HG03095 (cell line): ENCODE data around the gene SIDT2.
"Not testable (repeated sequence)": the region's sequence is repeated elsewhere in the genome, so short reads cannot be mapped to it uniquely, and the experiment has no call there.

Source experiments
- ATAC-seq: cut with Tn5 transposase; IDR thresholded peaks from one replicate; pipeline ENCODE4 v1.9.1; 2021; ENCODE audit warnings: moderate library complexity; ENCODE audit not compliant: unreplicated experiment

Gene SIDT2

DNA sequence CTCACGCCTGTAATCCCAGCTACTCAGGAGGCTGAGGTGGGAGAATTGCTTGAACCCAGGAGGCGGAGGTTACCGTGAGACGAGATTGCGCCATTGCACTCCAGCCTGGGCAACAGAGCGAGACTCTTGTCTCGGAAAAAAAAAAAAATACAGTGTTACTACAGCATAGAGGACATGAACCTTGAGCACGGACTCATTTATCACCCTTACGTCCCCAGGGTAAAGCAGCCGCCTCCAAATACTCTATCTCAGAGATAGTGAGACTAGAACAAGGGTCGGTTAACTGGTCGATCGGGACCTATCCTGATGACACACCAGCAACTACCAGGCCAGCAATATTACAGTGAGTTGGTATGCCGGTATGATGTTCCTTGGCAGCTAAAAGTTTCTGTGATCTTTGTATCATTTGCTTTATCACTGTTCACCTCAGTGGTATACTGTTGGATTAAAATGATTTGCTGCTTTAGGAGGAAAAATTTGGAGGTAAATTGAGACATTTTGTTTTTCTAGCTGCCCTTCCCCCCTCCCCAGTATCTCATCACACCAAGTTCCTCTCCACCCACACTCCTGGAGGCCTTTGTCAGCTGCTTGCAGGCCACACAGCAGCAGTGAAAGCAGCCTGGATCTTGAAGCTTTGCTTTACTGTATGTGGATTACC is 7.0 kb upstream of the SIDT2 start:
- ATAC-seq, result no peak

DNA sequence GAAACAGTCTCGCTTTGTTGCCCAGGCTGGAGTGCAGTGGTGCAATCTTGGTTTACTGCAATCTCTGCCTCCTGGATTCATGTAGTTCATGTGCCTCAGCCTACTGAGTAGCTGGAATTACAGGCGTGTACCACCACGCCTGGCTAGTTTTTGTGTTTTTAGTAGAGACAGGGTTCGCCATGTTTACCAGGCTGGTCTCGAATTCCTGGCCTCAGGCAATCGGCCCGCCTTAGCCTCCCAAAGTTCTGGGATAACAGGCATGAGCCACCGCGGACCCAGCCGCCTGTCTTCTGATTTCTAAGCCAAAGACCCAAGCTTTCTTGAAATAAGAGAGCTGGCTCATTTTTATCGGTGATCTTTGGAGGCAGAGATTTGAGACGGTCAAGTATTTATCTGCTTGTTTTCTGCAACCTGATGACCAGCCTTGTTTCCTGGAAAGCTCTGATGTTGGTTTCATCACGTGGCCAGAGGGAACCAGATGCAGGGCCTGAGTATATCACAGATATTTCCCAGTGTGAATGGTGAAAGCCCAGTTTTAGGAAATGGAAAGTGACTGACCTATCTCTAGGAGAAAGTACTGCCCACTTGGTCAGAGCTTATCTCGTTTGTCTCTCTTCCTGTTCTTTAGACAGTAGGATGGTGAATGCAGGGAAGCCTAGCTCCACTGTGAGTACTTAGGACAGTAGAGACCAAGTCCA is 5.7 kb upstream of the SIDT2 start:
- no peak for ATAC-seq

DNA sequence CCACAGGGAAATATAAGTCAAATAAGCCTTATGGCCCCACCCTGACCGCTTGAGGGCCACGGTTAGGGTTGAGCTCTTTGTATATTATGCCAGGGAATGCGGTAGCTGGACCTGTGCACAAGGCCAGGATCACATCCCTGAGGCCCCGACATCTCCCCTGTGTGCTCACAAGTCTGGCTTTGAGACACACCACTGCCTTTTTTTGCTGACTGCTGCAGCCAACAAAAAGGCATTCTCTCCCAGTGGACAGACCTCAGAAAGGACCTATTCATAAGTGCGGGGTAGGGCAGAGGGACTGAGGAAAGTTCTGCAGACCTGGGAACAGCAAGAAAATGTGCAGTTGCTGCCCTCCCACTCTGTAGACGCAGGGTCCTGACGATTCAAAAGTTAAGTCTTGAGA is 3.4 kb upstream of the SIDT2 start:
- no peak for ATAC-seq

DNA sequence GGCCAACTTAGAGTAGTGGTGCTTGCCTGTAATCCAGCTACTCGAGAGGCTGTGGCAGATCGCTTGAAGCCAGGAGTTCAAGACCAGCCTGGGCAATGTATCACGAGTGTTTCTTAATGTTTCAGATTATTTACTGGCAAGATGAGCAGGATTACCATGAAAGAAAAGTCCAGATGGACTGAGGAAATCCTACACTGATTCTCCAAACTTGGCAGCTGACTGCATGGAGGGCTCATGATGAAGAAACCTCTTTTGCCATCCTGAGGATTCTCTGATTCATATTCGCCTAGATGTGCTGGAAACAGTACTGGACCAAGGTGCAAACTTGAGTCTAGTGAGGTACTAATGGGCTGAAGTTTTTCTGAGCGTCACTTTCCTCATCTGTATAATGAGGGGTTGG is 2.8 kb upstream of the SIDT2 start:
- no peak for ATAC-seq

DNA sequence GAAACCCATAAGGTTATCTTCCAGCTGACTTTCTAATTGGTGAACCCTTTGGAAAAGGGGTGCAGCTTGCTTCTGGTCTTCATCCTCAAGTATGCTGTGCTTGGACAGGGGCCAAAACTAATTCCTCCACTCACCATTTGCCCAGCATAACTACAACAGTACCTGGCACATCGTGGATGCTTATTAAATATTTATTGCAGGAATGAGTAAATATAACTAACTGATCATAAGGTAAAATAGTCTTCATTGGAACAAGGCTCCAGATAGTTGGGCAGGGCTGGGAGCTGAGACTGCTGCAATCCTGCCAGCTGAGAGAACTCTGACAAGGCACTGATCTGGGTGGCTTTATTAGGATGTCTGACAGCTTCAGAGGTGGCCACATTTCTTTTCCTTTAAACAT is 2.4 kb upstream of the SIDT2 start:
- no peak for ATAC-seq

DNA sequence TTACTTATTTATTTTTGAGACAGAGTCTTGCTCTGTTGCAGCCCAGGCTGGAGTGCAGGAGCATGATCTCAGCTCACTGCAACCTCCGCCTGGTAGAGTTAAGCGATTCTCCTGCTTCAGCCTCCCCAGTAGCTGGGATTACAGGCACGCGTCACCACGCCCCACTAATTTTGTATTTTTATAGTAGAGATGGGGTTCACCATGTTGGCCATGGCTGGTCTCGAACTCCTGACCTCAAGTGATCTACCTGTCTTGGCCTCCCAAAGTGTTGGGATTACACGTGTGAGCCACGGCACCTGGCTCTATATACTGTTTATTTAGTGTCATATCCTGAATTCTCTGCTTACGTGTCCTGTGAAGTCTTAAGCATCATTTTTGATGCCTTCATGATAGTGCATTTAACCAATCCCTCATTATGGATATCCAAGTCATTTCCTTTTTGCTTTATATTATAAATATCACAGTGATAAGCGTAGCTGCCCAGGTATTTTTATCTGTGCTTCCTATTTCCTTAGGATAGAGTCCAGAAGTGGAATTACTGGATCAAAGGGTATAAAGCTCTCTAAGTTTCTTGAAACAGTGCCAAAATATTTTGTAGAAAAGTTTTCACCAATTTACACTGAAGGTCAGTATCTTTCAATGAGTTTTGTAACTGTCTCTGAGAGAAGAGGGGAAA is 871 bp upstream of the SIDT2 start:
- no peak for ATAC-seq

DNA sequence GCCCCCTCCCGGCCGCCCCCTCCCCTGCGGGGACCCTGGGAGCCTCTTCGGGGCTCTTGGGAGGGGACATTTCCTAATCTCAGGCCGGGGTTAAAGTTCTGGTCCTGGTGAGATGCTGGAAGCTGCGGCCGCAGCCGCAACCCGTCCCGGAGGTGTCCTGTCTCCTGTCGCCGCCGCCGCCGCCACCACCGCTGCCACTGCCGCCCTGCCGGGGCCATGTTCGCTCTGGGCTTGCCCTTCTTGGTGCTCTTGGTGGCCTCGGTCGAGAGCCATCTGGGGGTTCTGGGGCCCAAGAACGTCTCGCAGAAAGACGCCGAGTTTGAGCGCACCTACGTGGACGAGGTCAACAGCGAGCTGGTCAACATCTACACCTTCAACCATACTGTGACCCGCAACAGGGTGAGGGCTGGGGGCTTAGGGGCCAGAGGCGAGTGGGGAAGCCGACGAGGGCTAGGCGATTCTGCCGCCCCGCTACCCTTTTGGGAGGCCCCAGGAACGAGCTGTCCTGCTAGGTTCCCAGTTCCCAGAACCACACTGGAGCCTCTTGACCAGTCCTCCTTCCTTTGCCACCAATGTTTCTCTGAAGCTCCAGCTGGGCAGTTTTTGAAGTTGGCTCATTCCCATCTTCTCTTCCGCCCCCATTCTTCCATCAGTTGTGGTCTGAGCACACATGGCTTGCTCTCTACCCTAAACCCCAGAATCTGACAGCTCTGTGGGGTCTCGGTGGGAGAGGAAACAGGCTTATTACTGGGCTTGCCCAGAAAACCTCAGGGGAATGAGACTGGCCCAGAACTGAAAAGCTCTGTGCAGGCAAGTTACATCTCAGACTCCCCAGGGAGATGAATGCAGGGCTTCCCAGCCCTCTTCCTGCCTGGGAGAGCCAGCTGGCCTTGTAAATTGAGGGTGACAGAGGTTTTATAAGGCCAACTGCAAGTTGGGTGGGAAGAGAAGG is 781 bp downstream of the SIDT2 start:
- peak; percentile 25 for ATAC-seq

DNA sequence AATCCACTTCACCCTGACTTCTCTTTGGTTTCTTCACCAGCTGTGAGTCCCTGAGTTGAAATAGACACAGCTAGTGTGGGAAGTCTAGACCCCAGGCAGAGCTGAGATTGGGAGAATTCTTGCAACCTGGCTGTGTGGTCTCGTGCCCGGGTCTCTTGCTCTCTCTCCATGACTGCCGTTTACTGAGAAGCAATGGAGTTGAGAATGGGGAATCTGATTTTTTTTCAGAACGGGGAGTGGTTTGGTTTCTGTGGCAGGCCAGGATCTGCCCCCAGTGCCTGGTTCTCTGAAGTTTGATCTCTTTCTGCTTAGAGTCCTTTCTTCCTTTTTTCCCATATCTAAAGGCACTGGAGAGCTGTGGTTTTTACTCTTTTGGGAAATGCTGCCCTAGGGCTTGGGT is 1.5 kb downstream of the SIDT2 start:
- ATAC-seq, result no peak

DNA sequence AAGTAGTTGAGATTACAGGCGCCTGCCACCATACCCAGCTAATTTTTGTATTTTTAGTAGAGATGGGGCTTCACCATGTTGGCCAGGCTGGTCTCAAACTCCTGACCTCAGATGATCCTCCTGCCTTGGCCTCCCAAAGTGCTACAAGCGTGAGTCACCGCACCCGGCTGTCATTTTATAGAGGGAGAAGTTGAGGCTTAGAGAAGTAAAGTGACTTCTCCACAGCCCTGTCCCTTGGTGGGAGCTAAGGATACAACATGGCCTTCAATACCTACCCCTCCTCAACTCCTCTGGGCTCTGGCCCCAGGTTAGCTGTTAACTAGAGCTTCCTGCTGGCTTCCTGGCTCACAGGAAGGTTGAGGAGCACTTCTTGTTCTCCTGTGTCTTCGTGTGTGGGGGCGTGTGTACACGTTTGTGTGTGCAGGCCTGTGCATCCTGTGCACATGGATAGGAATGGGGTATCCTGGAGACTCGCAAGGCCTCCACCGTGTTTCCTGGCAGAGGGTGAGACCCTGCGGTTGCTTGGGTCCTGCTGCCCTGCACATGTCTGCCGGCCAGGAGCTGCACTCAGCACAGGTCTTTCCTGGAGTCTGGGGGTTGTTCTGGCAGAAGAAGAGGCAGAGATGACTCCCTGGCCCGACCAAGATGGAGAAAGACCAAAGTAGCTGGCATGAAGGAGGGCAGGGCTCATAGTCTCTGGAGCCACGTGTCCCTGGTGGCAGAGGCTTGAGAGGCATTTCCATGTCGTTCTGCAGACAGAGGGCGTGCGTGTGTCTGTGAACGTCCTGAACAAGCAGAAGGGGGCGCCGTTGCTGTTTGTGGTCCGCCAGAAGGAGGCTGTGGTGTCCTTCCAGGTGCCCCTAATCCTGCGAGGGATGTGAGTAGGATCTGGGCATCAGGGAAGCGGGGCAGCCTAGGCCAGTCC is 2.4 kb downstream of the SIDT2 start:
- no peak for ATAC-seq

DNA sequence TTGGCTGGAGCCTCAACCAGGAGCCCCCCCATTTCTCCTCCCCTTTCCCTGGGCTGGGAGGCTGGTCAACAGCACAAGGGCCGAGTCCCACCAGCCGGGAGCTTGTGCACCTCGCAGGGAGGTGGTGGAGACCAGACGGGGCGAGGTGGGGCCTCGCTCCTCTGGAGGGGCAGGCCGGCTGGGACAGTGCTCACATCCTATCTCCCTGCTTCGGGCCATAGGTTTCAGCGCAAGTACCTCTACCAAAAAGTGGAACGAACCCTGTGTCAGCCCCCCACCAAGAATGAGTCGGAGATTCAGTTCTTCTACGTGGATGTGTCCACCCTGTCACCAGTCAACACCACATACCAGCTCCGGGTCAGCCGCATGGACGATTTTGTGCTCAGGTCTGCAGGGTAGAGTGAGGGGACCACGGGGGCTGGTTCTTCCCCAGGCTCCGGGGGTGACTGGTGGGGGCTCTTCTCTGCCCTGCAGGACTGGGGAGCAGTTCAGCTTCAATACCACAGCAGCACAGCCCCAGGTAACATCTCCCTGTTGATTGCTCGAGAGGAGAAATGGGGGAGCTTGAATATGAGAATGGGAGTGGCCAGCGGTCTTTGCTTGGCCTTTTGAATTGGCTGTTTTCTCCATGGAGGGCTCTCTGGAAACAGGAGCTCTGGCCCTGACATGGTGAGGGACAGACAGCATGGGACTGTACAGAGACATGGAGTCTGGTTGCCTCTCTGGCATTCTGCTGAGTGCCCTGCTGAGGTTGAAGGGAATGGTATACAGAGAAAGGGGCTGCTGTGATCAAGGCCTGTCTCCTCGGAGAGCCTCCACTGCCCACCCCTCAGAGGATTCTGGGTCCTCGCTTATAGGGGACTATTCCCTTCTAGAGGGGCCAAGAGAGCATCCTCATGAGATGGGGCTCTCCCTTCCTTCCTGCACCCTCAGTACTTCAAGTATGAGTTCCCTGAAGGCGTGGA is 3.3 kb downstream of the SIDT2 start:
- ATAC-seq, result no peak

DNA sequence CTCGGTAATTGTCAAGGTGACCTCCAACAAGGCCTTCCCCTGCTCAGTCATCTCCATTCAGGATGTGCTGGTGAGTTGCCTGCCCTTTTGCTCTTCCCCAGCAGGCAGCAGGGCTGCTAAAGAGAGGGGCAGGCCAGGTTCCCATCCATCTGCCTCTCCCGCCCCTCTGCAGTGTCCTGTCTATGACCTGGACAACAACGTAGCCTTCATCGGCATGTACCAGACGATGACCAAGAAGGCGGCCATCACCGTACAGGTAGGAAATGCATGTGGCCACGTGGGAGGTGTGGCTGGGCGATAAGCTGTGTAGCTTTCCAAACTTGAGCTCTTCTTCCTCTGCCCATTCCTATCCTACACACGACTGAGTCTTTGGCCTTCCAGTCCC is 4.0 kb downstream of the SIDT2 start:
- no peak for ATAC-seq

DNA sequence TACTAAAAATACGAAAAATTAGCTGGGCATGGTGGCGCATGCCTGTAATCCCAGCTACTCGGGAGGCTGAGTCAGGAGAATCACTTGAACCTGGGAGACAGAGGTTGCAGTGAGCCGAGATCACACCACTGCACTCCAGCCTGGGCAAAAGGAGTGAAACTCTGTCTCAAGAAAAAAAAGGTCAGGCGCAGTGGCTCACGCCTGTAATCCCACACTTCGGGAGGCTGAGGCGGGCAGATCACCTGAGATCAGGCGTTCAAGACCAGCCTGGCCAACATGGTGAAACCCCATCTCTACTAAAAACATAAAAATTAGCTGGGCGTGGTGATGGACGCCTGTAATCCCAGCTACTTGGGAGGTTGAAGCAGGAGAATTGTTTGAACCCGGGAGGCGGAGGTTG is 4.6 kb downstream of the SIDT2 start:
- not testable (repeated sequence) for ATAC-seq

DNA sequence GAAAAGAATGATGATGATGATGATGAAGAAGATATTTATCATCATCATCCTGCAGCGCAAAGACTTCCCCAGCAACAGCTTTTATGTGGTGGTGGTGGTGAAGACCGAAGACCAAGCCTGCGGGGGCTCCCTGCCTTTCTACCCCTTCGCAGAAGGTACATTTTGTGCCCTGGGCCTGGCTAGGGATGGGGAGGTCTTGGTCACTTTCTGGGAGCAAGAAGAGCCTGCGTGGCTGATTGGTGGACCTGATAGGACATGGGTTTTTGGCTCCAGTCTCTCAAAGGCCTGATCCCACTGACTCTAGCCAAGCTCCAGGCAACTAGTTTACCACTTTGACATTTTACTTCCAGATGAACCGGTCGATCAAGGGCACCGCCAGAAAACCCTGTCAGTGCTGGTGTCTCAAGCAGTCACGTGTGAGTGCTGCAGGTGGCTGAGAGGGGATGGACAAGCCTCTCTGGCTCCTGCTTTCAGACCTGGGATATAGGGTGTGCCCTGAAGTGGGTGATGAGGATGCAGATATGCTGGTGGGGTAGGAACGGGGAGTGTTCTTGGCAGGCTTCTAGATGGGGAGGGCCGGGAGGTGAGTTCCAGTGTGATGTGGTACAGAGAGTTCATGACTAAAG is 5.3 kb downstream of the SIDT2 start:
- ATAC-seq, result no peak

DNA sequence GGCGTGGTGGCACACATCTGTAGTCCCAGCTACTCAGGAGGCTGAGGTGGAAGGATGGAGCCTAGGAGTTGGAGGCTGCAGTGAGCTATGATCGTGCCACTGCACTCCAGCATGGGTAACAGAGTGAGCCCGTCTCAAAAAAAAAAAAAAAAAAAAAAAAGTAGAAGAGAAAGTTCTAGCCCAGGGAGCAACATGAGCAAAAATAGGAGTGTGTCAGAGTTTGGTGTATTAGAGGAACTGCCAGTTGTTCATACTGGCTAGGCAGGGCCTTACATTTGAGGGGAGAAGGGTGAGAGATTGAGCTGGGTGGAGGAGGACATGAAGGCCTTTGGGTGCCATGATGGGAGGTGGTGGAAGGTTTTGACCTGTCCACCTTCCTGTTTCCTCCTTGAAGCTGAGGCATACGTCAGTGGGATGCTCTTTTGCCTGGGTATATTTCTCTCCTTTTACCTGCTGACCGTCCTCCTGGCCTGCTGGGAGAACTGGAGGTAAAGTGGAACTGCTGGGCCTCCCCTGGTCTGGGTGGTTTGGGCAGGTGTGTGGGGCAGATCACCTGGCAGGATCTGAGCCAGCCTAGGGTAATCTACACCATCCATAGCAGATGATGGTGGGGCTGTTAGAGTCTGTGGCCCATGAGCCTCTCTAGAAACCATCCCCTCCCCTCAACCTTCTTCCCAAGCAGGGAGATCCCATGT is 7.3 kb downstream of the SIDT2 start:
- peak; percentile 47 for ATAC-seq

DNA sequence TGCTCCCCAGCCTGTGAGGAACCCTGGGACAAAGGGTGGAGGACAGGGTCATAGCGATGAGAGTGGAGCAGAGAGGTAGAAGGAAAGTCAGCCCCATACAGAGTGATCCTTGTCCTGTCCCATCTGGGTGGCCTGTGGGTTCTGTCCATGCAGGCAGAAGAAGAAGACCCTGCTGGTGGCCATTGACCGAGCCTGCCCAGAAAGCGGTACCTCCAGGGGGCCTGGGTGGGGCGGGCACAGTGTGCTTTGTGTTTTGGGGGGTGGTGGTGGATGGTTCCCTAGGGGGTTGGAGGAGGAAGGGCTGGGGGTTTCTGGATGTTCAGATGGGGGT is 7.9 kb downstream of the SIDT2 start:
- ATAC-seq, result no peak

DNA sequence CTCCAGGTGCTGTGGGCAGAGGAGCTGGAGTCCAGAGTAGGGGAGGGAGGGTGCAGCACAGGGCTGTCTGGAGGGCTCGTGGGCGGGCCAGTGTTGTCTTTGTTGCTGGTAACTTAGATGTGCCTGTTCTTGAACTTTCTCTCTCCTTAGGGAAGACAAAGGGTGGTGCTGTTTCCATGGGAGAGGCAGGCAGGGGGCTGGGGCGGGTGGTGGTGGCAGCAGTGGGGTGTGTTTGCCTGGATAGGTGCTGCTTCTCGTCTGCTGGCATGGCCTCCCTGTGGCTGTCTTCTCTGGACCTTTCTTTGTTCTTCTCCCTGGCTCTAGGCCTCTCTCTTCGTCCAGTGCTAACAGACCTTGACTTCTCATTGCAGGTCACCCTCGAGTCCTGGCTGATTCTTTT is 8.5 kb downstream of the SIDT2 start:
- no peak for ATAC-seq

DNA sequence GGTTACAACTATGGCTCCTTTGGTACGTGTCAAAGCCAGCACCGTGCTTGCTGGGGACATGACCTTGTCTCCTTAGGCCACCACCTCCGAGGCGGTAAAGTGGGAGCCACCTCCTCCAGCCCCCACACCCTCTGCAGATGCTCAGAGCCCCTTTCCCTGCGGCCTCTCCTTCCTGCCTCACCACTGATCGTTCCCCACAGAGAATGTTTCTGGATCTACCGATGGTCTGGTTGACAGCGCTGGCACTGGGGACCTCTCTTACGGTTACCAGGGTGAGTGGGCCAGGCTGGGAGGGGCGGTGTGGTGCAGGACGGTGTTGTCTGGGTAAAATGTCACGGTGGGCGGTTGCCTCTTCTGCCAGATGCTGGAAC is 8.9 kb downstream of the SIDT2 start:
- no peak for ATAC-seq

DNA sequence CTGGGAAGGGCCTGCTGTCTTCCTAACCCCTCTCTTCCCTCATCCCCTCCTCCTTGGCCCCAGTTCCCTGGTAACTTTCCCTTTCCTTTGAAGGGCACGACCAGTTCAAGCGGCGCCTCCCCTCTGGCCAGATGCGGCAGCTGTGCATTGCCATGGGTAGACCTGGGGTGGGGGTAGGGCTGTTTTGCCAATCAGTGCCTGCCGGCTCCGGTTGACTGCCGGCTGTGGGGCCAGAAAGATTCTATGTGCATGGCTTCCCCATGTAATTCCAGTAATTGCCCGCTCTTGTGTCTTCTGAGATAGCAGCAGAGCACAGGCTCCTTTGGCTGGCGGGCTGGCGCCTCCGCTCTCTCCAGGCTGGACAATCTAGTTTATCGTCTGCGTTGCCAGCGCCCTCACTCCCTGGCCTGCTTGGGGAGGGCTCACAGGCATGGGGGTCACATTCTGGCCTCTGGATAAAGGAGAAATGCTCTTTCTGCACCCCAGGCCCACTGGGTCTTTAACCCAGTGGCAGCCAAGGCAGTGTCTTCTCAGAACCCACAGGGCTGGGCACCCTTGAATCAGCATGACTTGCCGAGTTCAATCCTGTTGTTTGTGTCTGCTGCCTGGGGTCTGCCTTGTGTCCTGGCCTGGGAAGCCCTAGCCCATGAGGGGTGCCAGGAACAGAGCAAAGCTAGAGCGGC is 9.4 kb downstream of the SIDT2 start:
- no peak for ATAC-seq
